ENCODE data around the gene CDC23.
"Not testable (repeated sequence)": the region's sequence is repeated elsewhere in the genome, so short reads cannot be mapped to it uniquely, and the experiment has no call there.

DNA sequence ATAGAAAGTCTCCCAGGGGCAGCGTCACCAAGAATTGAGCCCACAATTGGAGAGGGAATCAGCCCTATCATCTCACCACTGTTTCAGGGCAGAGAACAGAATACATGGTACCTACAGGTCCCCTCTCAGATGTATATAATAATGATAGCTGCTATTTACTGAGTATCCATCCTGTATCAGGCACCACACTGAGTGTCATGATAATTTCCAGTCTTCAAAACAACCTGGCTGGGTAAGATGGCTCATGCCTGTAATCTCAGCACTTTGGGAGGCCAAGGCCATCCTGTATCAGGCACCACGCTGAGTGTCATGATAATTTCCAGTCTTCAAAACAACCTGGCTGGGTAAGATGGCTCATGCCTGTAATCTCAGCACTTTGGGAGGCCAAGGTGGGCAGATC, 34.7 kb upstream of the CDC23 start:
- TF ChIP-seq CTCF (conservative IDR thresholded peaks at IDR 0.05; ENCODE audit: low read length); EZH2phosphoT487 (IDR thresholded peaks at IDR 0.05; ENCODE audit: borderline replicate concordance, low read depth, low read length): not testable (repeated sequence)
